HUES48 (cell line): ENCODE results near the gene PDE1A.
"Not testable (repeated sequence)": the region's sequence is repeated elsewhere in the genome, so short reads cannot be mapped to it uniquely, and the experiment has no call there.

ENCODE experiments used
- H3K27ac ChIP-seq: one replicate; pipeline ENCODE4 v1.7.0; 2013; ENCODE audit warnings: low read depth, low read length, inconsistent platforms
- H3K27me3 ChIP-seq: 2 replicates; pipeline ENCODE4 v1.6.1; 2013; ENCODE audit warnings: mild to moderate bottlenecking, low read length; ENCODE audit not compliant: control insufficient read depth, insufficient read depth
- H3K36me3 ChIP-seq: 2 replicates; pipeline ENCODE4 v1.6.1; 2013; ENCODE audit warnings: low read length; ENCODE audit not compliant: control insufficient read depth, insufficient read depth
- H3K4me1 ChIP-seq: 2 replicates; pipeline ENCODE4 v1.6.1; 2013; ENCODE audit warnings: mild to moderate bottlenecking, low read length; ENCODE audit not compliant: control insufficient read depth, insufficient read depth
- H3K4me3 ChIP-seq: 2 replicates; pipeline ENCODE4 v1.5.1; 2013; ENCODE audit warnings: mild to moderate bottlenecking, low read depth, low read length
- H3K9ac ChIP-seq: 2 replicates; pipeline ENCODE4 v1.6.1; 2013; ENCODE audit warnings: mild to moderate bottlenecking, low read depth, low read length, moderate library complexity
- H3K9me3 ChIP-seq: 2 replicates; pipeline ENCODE4 v1.6.1; 2013; ENCODE audit warnings: low read length; ENCODE audit not compliant: control insufficient read depth, insufficient read depth

Gene PDE1A

DNA sequence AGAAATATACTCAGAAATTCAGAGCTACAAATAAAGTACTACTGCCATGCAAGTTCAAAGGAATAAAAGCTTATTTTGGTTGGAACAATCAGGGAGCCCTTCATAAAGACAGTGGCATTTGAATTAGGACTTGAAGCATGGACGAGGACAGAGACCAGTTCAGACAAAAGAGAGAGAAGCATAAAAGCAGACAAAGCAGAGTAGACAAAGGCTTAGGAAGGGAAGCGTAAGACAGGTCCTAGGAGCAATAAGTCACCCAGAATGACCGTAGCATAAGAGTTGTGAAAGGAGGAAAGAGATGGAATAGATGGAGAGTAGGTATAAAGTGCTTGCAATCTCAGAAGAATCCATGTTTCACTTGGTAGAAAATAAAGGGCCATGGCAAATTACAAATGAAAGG, 14.0 kb downstream of the PDE1A start:
- peaks cover 5% of the 10 kb centered on the region; the same call in 1 of the 2 replicates for H3K4me1 ChIP-seq
- no peak overlapping the region for H3K27ac ChIP-seq
- no peaks in the 10 kb centered on the region for H3K27me3 ChIP-seq
- no peaks in the 10 kb centered on the region for H3K36me3 ChIP-seq
- H3K9me3 ChIP-seq = no peaks in the 10 kb centered on the region
- H3K4me3 ChIP-seq = no peak overlapping the region
- no peak overlapping the region for H3K9ac ChIP-seq

DNA sequence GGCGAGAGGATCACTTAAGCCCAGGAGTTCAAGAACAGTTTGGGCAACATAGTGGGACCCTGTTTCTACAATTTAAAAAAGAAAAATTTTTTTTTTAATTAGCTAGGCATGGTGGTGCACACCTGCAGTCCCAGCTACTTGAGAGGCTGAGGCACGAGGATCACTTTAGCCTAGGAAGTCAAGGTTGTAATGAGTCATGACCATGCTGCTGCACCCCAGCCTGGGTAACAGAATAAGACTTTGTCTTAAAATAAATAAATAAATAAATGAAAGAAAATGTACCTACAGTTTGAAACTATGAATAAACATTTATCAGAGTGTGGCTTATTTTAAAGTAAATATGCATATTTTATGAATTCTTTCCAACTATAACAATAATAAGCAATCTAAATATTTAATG, 16.7 kb downstream of the PDE1A start:
- Histone ChIP-seq H3K36me3 (no peaks in the 10 kb centered on the region), H3K27me3 (no peaks in the 10 kb centered on the region), H3K9me3 (no peaks in the 10 kb centered on the region), H3K4me1 (peaks cover 5% of the 10 kb centered on the region; the same call in 1 of the 2 replicates), H3K9ac (no peak overlapping the region), H3K27ac (no peak overlapping the region), H3K4me3 (no peak overlapping the region)

DNA sequence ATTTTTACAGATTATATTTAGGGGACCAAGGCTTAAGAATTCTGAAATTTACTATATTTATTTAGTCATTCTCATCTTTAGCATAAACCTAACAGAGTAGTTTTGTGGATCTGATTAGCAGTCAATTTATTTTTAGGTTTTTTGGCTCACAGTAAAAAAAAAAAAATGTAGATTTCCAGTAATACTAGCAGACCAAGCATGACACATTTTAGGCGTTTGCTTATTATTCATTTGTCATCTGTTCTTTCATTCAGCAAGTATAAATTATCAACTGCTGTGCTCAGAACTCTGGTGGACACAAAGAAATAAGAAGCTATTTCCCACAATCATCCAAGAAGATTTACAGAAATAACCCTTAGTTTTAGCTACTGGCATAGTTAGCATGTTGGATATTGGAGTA, 20.6 kb downstream of the PDE1A start:
- Histone ChIP-seq H3K27ac (no peak overlapping the region), H3K4me3 (no peak overlapping the region), H3K27me3 (no peaks in the 10 kb centered on the region), H3K9me3 (no peaks in the 10 kb centered on the region), H3K4me1 (no peaks in the 10 kb centered on the region), H3K9ac (no peak overlapping the region), H3K36me3 (no peaks in the 10 kb centered on the region)

DNA sequence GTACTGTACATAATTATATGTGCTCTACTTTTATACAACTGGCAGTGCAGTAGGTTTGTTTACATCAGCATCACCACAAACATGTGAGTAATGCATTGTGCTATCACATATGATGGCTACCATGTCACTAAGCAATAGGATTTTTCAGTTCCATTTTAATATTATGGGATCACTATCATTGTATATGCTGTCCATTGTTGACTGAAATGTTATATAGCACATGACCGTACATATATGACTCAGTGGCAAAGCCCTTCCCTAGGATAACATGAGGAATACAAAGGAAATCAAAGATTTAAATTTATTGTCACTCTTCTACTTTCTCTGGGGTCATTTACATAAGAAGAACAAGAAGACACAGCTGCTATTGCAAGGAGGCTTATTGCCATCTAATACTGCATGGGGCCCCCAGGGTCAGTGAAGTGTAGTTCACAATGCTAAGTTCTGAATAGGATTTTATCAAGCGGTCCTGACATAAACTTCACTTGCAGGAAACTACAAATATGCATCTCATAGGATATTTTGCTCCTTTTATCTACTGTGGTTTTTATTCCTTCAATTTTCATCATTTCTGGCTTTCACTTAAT, 21.8 kb downstream of the PDE1A start:
- no peaks in the 10 kb centered on the region for H3K36me3 ChIP-seq
- no peak overlapping the region for H3K27ac ChIP-seq
- H3K4me3 ChIP-seq = no peak overlapping the region
- H3K4me1 ChIP-seq = no peaks in the 10 kb centered on the region
- H3K9me3 ChIP-seq = no peaks in the 10 kb centered on the region
- H3K27me3 ChIP-seq = no peaks in the 10 kb centered on the region
- H3K9ac ChIP-seq = no peak overlapping the region

DNA sequence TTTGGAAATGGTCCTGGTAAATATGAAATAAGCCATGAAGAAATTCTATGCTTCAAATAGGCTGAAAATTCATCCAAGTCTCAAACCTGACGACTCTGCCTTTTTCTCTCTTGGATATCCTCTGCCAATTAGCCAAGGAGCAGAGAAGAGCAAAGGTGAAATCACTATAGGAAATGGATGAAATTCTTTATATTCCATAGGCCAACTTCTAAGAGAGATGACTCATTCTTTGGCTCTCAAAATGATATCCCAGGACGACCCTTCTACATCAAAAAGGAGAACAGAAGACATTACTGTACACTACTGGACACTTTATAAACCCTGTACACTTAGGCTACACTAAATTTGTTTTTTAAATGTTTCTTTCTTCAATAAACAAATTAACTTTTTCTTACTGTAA, 22.7 kb downstream of the PDE1A start:
- H3K9me3 ChIP-seq = no peaks in the 10 kb centered on the region

DNA sequence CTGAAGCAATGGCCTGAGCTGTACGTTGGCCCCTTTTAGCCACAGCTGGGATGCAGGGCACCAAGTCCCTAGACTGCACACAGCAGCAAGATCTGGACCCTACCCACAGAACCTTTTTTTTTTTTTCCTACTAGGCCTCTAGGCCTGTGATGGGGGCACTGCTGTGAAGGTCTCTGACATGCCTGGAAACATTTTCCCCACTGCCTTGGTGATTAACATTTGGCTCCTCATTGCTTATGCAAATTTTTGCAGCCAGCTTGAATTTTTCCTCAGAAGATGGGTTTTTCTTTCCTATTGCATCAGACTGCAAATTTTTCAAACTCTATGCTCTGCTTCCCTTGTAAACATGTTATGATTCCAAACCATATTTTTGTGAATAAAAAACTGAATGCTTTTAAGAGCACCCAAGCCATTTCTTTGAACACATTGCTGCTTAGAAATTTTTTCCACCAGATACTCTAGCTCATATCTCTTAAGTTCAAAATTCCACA, 33.5 kb downstream of the PDE1A start:
- Histone ChIP-seq H3K27me3 (no peaks in the 10 kb centered on the region), H3K36me3 (no peaks in the 10 kb centered on the region), H3K9me3 (no peaks in the 10 kb centered on the region), H3K9ac (no peak overlapping the region), H3K4me3 (no peak overlapping the region), H3K4me1 (no peaks in the 10 kb centered on the region), H3K27ac (no peak overlapping the region)

More for the DNA sequence above, 22.7 kb downstream of the PDE1A start:
- Histone ChIP-seq H3K27me3 (no peaks in the 10 kb centered on the region), H3K4me3 (no peak overlapping the region), H3K36me3 (no peaks in the 10 kb centered on the region), H3K27ac (no peak overlapping the region), H3K9ac (no peak overlapping the region), H3K4me1 (no peaks in the 10 kb centered on the region)

DNA sequence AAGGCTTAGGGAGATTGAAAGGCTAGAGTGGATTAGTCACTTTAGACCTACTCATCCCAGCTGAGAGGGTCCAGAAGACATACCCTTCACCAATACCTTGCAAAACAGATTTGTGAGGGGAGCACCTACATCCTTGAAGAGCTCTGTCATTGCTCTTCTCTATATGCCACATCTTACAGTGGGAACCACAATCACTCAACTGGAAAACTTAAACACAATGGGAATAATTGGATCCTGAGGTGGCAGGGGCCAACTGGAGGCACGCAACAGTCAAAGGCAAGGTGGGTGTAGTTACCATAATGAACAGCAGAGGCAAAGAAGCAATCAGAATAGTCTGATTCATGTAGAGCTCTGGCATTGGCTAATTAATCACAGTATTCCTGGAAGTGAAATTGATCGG, 35.4 kb downstream of the PDE1A start:
- no peaks in the 10 kb centered on the region for H3K27me3 ChIP-seq

DNA sequence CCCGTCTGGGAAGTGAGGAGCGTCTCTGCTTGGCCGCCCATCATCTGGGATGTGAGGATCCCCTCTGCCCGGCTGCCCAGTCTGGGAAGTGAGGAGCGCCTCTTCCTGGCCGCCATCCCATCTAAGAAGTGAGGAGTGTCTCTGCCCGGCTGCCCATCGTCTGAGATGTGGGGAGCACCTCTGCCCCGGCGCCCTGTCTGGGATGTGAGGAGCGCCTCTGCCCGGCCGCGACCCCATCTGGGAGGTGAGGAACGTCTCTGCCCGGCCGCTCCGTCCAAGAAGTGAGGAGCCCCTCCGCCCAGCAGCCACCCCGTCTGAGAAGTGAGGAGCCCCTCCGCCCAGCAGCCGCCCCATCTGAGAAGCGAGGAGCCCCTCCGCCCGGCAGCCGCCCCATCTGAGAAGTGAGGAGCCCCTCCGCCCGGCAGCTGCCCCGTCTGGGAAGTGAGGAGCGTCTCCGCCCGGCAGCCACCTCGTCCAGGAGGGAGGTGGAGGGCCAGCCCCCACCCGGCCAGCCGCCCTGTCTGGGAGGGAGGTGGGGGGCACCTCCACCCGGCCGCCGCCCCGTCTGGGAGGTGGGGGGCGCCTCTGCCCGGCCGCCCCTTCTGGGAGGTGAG, 40.5 kb downstream of the PDE1A start:
- not testable (repeated sequence) for H3K36me3 ChIP-seq, H3K4me3 ChIP-seq, H3K27me3 ChIP-seq, H3K9ac ChIP-seq, H3K4me1 ChIP-seq, H3K27ac ChIP-seq
- H3K9me3 ChIP-seq = peaks cover 14% of the 10 kb centered on the region

More for the DNA sequence above, 35.4 kb downstream of the PDE1A start:
- Histone ChIP-seq H3K9ac (no peak overlapping the region), H3K4me3 (no peak overlapping the region), H3K4me1 (no peaks in the 10 kb centered on the region), H3K36me3 (no peaks in the 10 kb centered on the region), H3K9me3 (no peaks in the 10 kb centered on the region), H3K27ac (no peak overlapping the region)

DNA sequence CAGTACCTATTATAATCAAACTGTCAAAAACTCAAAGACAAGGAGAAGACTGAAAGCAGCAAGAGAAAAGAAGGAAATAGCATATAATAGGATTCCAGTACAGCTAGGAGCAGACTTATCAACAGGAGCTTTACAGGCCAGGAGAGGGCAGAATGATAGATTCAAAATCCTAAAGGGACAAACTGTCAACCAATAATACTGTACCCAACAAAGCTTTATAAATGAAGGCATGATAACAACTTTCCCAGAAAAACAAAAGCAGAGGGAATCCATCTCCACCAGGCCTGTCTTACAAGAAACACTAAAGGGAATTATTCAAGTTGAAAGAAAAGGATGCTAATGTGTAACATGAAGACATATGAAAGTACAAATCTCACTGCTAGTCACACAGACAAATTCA, 42.0 kb downstream of the PDE1A start:
- H3K9ac ChIP-seq = no peak overlapping the region
- peaks cover 14% of the 10 kb centered on the region for H3K9me3 ChIP-seq
- no peaks in the 10 kb centered on the region for H3K36me3 ChIP-seq
- no peaks in the 10 kb centered on the region for H3K27me3 ChIP-seq
- no peak overlapping the region for H3K27ac ChIP-seq
- H3K4me1 ChIP-seq = no peaks in the 10 kb centered on the region
- H3K4me3 ChIP-seq = no peak overlapping the region

DNA sequence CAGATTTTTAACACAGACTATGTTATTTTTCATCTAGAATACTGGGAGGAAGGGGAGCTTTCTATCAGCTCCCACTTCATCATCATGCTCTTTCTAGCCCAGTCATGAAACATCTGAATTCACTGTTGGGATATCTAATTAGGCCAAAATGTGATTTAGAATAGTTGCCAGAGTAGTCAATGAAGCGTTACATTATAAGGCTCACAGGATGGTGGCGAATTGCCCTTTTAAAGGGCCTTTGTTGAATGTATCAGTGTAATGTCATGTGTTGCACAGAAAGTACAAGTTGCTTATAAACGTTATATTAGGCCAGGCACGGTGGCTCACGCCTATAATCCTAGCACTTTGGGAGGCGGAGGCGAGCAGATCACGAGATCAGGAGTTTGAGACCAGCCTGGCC, 45.6 kb downstream of the PDE1A start:
- no peak overlapping the region for H3K4me3 ChIP-seq
- no peak overlapping the region for H3K9ac ChIP-seq
- H3K9me3 ChIP-seq = peaks cover 14% of the 10 kb centered on the region
- no peaks in the 10 kb centered on the region for H3K4me1 ChIP-seq
- H3K27ac ChIP-seq = no peak overlapping the region
- no peaks in the 10 kb centered on the region for H3K36me3 ChIP-seq
- no peaks in the 10 kb centered on the region for H3K27me3 ChIP-seq

DNA sequence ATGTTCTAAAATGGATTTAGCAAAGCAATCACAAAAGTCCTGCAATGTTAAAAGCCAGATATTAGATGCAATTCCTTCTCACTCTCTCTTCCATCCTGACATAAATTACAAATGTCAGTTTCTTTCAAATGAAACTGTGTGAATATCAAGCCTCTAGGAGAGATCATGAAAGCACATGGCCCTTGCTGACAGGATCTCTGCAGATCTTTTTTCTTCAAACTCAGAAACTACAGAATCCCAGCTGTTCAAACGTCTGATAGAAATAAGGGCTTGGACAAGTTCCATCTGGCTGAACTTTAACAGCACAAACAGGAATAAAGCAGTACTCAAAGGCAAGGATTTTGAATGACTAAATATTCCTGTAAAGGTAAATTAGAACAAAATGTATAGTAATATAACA, 47.6 kb downstream of the PDE1A start:
- no peaks in the 10 kb centered on the region for H3K36me3 ChIP-seq
- H3K9me3 ChIP-seq = peaks cover 11% of the 10 kb centered on the region
- no peaks in the 10 kb centered on the region for H3K27me3 ChIP-seq
- H3K4me3 ChIP-seq = no peak overlapping the region
- H3K9ac ChIP-seq = no peak overlapping the region
- no peaks in the 10 kb centered on the region for H3K4me1 ChIP-seq
- no peak overlapping the region for H3K27ac ChIP-seq
